IMR-90 (cell line): ENCODE measurements around the gene CUL3. TPM values are rescaled to one million over a fixed set of nuclear protein-coding genes. Genes with fewer than 3 reads are reported as not detected.

Experiments
- ATAC-seq: fragments of 200-7000 bp; cut with Tn5 transposase; 2 replicates; pipeline ENCODE4 v1.9.1; 2020; ENCODE audit warnings: low read depth, mild to moderate bottlenecking, moderate library complexity
- BruUV-seq: library from RNA; stranded (reverse); fragments of 400-500 nt; replicated peaks from 2 replicates; lab custom pipeline; 2021; lab: Mats Ljungman, UMichigan
- CTCF ChIA-PET: fragments of 300-600 bp; formaldehyde crosslinking; extraction: SDS; loops from one replicate; lab custom pipeline; 2021; ENCODE audit warnings: antibody characterized with exemption; lab: Yijun Ruan, JAX
- POLR2A ChIA-PET: fragments of 300-600 bp; sonication (Branson Sonifier 250); formaldehyde crosslinking; loops from one replicate; lab custom pipeline; 2022; ENCODE audit warnings: antibody characterized with exemption; ENCODE audit not compliant: unreplicated experiment; lab: Charles Lee
- DNase-seq: peaks from one replicate; pipeline ENCODE4 v3.0.0; 2013
- H2AFZ ChIP-seq: replicated peaks from 2 replicates; pipeline ENCODE3; 2013; ENCODE audit warnings: low read length, mild to moderate bottlenecking; ENCODE audit not compliant: poor library complexity
- H2AK5ac ChIP-seq: 2 replicates; pipeline ENCODE4 v1.6.1; 2013; ENCODE audit warnings: low read depth, low read length, inconsistent platforms
- H2AK9ac ChIP-seq: replicated peaks from 2 replicates; pipeline ENCODE3; 2013; ENCODE audit warnings: mild to moderate bottlenecking, low read depth, low read length, moderate library complexity; ENCODE audit not compliant: poor library complexity
- H2BK120ac ChIP-seq: 2 replicates; pipeline ENCODE4 v1.6.1; 2013; ENCODE audit warnings: low read depth, low read length, inconsistent platforms
- H2BK15ac ChIP-seq: 3 replicates; pipeline ENCODE4 v1.6.1; 2013; ENCODE audit warnings: low read depth, low read length, inconsistent platforms
- H2BK20ac ChIP-seq: 2 replicates; pipeline ENCODE4 v1.6.1; 2013; ENCODE audit warnings: low read depth, mild to moderate bottlenecking, inconsistent platforms, low read length, moderate library complexity
- H2BK5ac ChIP-seq: 2 replicates; pipeline ENCODE4 v1.6.1; 2013; ENCODE audit warnings: mild to moderate bottlenecking, low read depth, low read length, inconsistent platforms; ENCODE audit not compliant: poor library complexity, severe bottlenecking
- H3K14ac ChIP-seq: replicated peaks from 2 replicates; pipeline ENCODE4 v1.6.1; 2013; ENCODE audit warnings: low read depth, low read length, inconsistent platforms
- H3K18ac ChIP-seq: 2 replicates; pipeline ENCODE4 v1.6.1; 2013; ENCODE audit warnings: low read depth, low read length, control low read depth
- H3K23ac ChIP-seq: 2 replicates; pipeline ENCODE4 v1.6.1; 2013; ENCODE audit warnings: low read depth, low read length, inconsistent platforms
- H3K27ac ChIP-seq: 2 replicates; pipeline ENCODE4 v1.5.1; 2013; ENCODE audit warnings: mild to moderate bottlenecking, control low read depth, low read length; ENCODE audit not compliant: insufficient read depth
- H3K27me3 ChIP-seq: 2 replicates; pipeline ENCODE4 v1.6.1; 2013; ENCODE audit warnings: low read length; ENCODE audit not compliant: control insufficient read depth, insufficient read depth
- H3K36me3 ChIP-seq: 2 replicates; pipeline ENCODE4 v1.6.1; 2013; ENCODE audit warnings: low read length, mixed read lengths; ENCODE audit not compliant: control insufficient read depth, insufficient read depth
- H3K4ac ChIP-seq: 2 replicates; pipeline ENCODE4 v1.6.1; 2013; ENCODE audit warnings: low read depth, low read length, inconsistent platforms
- H3K4me1 ChIP-seq: 2 replicates; pipeline ENCODE4 v1.6.1; 2013; ENCODE audit warnings: low read length, mixed read lengths; ENCODE audit not compliant: control insufficient read depth, insufficient read depth
- H3K4me2 ChIP-seq: 2 replicates; pipeline ENCODE4 v1.6.1; 2013; ENCODE audit warnings: low read depth, mild to moderate bottlenecking, control low read depth, low read length, moderate library complexity
- H3K4me3 ChIP-seq: 2 replicates; pipeline ENCODE4 v1.5.1; 2013; ENCODE audit warnings: low read depth, mild to moderate bottlenecking, control low read depth, low read length, moderate library complexity; ENCODE audit not compliant: insufficient read depth
- H3K56ac ChIP-seq: 2 replicates; pipeline ENCODE4 v1.6.1; 2013; ENCODE audit warnings: low read length, inconsistent platforms; ENCODE audit not compliant: insufficient read depth; ENCODE audit errors: extremely low read depth
- H3K79me1 ChIP-seq, 2 experiments: 2 replicates each; pipeline ENCODE4 v1.6.1; 2013; ENCODE audit warnings: low read length in 2 of 2, inconsistent platforms in 1 of 2, low read depth in 1 of 2
- H3K9ac ChIP-seq: 2 replicates; pipeline ENCODE4 v1.6.1; 2013; ENCODE audit warnings: low read depth, low read length, control low read depth
- H3K9me1 ChIP-seq: 2 replicates; pipeline ENCODE4 v1.6.1; 2013; ENCODE audit warnings: low read length, inconsistent platforms; ENCODE audit not compliant: insufficient read depth
- H3K9me3 ChIP-seq: 2 replicates; pipeline ENCODE4 v1.6.1; 2013; ENCODE audit warnings: low read length; ENCODE audit not compliant: control insufficient read depth, insufficient read depth
- H4K20me1 ChIP-seq: 2 replicates; pipeline ENCODE4 v1.6.1; 2013; ENCODE audit warnings: low read length, inconsistent platforms; ENCODE audit not compliant: insufficient read depth
- H4K5ac ChIP-seq: 2 replicates; pipeline ENCODE4 v1.6.1; 2013; ENCODE audit warnings: mild to moderate bottlenecking, low read depth, low read length, control low read depth
- H4K8ac ChIP-seq, 2 experiments: 2 replicates each; pipeline ENCODE4 v1.6.1; 2013; ENCODE audit warnings: low read depth in 2 of 2, low read length in 2 of 2, control low read depth in 1 of 2, inconsistent platforms in 1 of 2
- H4K91ac ChIP-seq: 2 replicates; pipeline ENCODE4 v1.6.1; 2013; ENCODE audit warnings: low read depth, low read length, inconsistent platforms; ENCODE audit not compliant: insufficient read depth
- CHD1 ChIP-seq: IDR thresholded peaks from 2 replicates; pipeline ENCODE4 v1.6.1; 2012; ENCODE audit warnings: low read depth, low read length, improper control_type of control experiment
- CTCF ChIP-seq: conservative IDR thresholded peaks from 2 replicates; pipeline ENCODE4 v1.5.1; 2012; ENCODE audit warnings: mild to moderate bottlenecking, low read depth, low read length, improper control_type of control experiment
- ELK1 ChIP-seq: fragments of 150-350 bp; IDR thresholded peaks from 2 replicates; pipeline ENCODE4 v1.6.1; 2016; ENCODE audit warnings: low read depth, mild to moderate bottlenecking, low read length, moderate library complexity, borderline replicate concordance
- MXI1 ChIP-seq: IDR thresholded peaks from 2 replicates; pipeline ENCODE4 v1.6.1; 2012; ENCODE audit warnings: low read depth, mild to moderate bottlenecking, low read length, moderate library complexity, borderline replicate concordance
- NFE2L2 ChIP-seq: fragments of 150-350 bp; IDR thresholded peaks from 2 replicates; pipeline ENCODE4 v1.6.1; 2016; ENCODE audit warnings: low read depth, mild to moderate bottlenecking, low read length
- RFX5 ChIP-seq: IDR thresholded peaks from 2 replicates; pipeline ENCODE4 v1.8.0; 2012; ENCODE audit warnings: low read depth, mild to moderate bottlenecking, low read length, moderate library complexity
- USF2 ChIP-seq: fragments of 150-350 bp; IDR thresholded peaks from 2 replicates; pipeline ENCODE4 v1.6.1; 2017; ENCODE audit warnings: mild to moderate bottlenecking, antibody characterized with exemption, low read length, low read depth
- WGBS, 2 experiments: methylation state at CpG; one replicate each; pipeline versions ENCODE4 v1.1.5 to v1.1.7; 2013; ENCODE audit warnings: missing lambda C conversion rate in 2 of 2; ENCODE audit not compliant: insufficient read length in 1 of 2; ENCODE audit errors: extremely low coverage in 2 of 2; 5-methylcytosine and 5-hydroxymethylcytosine counted together
- dilution Hi-C: fragments of 300-500 bp; cut with HindIII; formaldehyde crosslinking; loops from one replicate; pipeline ENCODE4 v1.14.3; 2018; ENCODE audit warnings: low sequenced_read_pairs; ENCODE audit not compliant: unreplicated experiment
- in situ Hi-C: fragments of 300-500 bp; cut with MboI; formaldehyde crosslinking; loops from 3 replicates; pipeline ENCODE4 v1.14.3; 2019; ENCODE audit warnings: low sequenced_read_pairs, inconsistent platforms, mixed read lengths
- intact Hi-C: fragments of 100-400 bp; cut with micrococcal nuclease; formaldehyde crosslinking; loops from 2 replicates; pipeline ENCODE4 v1.10.0; 2022
- polyA plus RNA-seq, 3 experiments: library from polyadenylated mRNA; depleted of rRNA; stranded (reverse); fragments of >200 nt; gene quantifications; 2 replicates each; pipeline ENCODE4 v1.2.3, GENCODE V29; 2012; ENCODE audit warnings: low replicate concordance in 1 of 3
- total RNA-seq: library from RNA; depleted of rRNA; stranded (reverse); fragments of >200 nt; gene quantifications from 2 replicates; pipeline ENCODE4 v1.2.3, GENCODE V29; 2012

Gene CUL3
- total and polyA plus RNA-seq, 2 of the 4 experiments (the other 2 are of a cell fraction): 33.7 to 45.7 TPM

GRCh38 chr2:224596289-224596688, 11.1 kb upstream of the CUL3 start:
- in situ Hi-C loops: no loop called here
- Histone ChIP-seq H2BK5ac (no peak overlapping the region), H4K20me1 (no peaks in the 10 kb centered on the region), H3K4me1 (no peaks in the 10 kb centered on the region), H3K4ac (no peak overlapping the region), H4K91ac (no peak overlapping the region), H3K9me1 (no peaks in the 10 kb centered on the region), H3K18ac (no peak overlapping the region), H3K27me3 (no peaks in the 10 kb centered on the region), H3K79me1 (no peaks in the 10 kb centered on the region), H2BK120ac (no peak overlapping the region), H2AFZ (no peak overlapping the region), H2AK9ac (no peak overlapping the region), H3K14ac (no peak overlapping the region), H3K56ac (no peak overlapping the region), H4K5ac (no peak overlapping the region), H3K4me2 (no peak overlapping the region), H3K27ac (no peak overlapping the region), H2BK15ac (no peak overlapping the region), H3K9ac (no peak overlapping the region), H3K23ac (no peak overlapping the region), H2AK5ac (no peak overlapping the region), H4K8ac (no peak overlapping the region), H3K4me3 (no peak overlapping the region), H2BK20ac (no peak overlapping the region), H3K9me3 (no peaks in the 10 kb centered on the region), H3K36me3 (no peaks in the 10 kb centered on the region)
- ChIA-PET POLR2A (no interaction called here), CTCF (no interaction called here)
- ATAC-seq (no peak), DNase-seq (no peak)
- BruUV-seq: no TSS peak
- no peak for TF ChIP-seq MXI1
- no peak for TF ChIP-seq NFE2L2
- TF ChIP-seq ELK1: no peak
- no peak for TF ChIP-seq CHD1
- no peak for TF ChIP-seq RFX5
- TF ChIP-seq USF2: no peak
- TF ChIP-seq CTCF: no peak
- WGBS, 2 experiments: 92% methylated on average over 2 of the region's 2 CpGs; no CpG with 5 or more reads in 1 of the 2 experiments
- intact Hi-C loops: no loop called here
- dilution Hi-C loops: no loop called here
